Measurements from ENCODE around the gene COL23A1.
"Not testable (repeated sequence)": the region's sequence is repeated elsewhere in the genome, so short reads cannot be mapped to it uniquely, and the experiment has no call there.

COL23A1 gene

GRCh38 chr5:178314061-178314660, 276.0 kb downstream of the COL23A1 start:
- DNase-seq, result no peak

- no peak for DNase-seq
These were observed 276.9 kb downstream of the COL23A1 start for GRCh38 chr5:178313316-178313715.

GRCh38 chr5:178312880-178313282, 277.3 kb downstream of the COL23A1 start:
- DNase-seq, result no peak

GRCh38 chr5:178310130-178310865, 279.9 kb downstream of the COL23A1 start:
- no peak for DNase-seq

- DNase-seq, result no peak
These were observed 280.8 kb downstream of the COL23A1 start for GRCh38 chr5:178309271-178310013.

GRCh38 chr5:178308541-178309092, 281.6 kb downstream of the COL23A1 start:
- no peak for DNase-seq

- DNase-seq, result no peak
These were observed 282.7 kb downstream of the COL23A1 start for GRCh38 chr5:178307267-178308045.

- DNase-seq, result no peak
These were observed 283.6 kb downstream of the COL23A1 start for GRCh38 chr5:178306430-178307225.

GRCh38 chr5:178305801-178306200, 284.4 kb downstream of the COL23A1 start:
- no peak for DNase-seq

GRCh38 chr5:178304761-178305645, 285.2 kb downstream of the COL23A1 start:
- no peak for DNase-seq

GRCh38 chr5:178304016-178304415, 286.2 kb downstream of the COL23A1 start:
- DNase-seq, result no peak

- not testable (repeated sequence) for DNase-seq
These were observed 287.9 kb downstream of the COL23A1 start for GRCh38 chr5:178302321-178302720.

- DNase-seq, result no peak
These were observed 288.6 kb downstream of the COL23A1 start for GRCh38 chr5:178301641-178302040.

GRCh38 chr5:178298283-178298807, 291.8 kb downstream of the COL23A1 start:
- no peak for DNase-seq

GRCh38 chr5:178297751-178298150, 292.4 kb downstream of the COL23A1 start:
- no peak for DNase-seq

- DNase-seq, result no peak
These were observed 294.1 kb downstream of the COL23A1 start for GRCh38 chr5:178296066-178296465.

GRCh38 chr5:178295589-178295988, 294.6 kb downstream of the COL23A1 start:
- DNase-seq, result no peak

- DNase-seq, result no peak
These were observed 296.4 kb downstream of the COL23A1 start for GRCh38 chr5:178293815-178294214.

- no peak for DNase-seq
These were observed 296.8 kb downstream of the COL23A1 start for GRCh38 chr5:178293400-178293799.

- DNase-seq, result no peak
These were observed 297.4 kb downstream of the COL23A1 start for GRCh38 chr5:178292826-178293205.
